Body of pancreas (tissue), 4 donors: ENCODE data around the gene CASTOR1. TPM values are rescaled to one million over a fixed set of nuclear protein-coding genes. Genes with fewer than 3 reads are reported as not detected.

Experiments
- ATAC-seq: fragments of 150-250 bp; one replicate; pipeline ENCODE4 v1.9.1; 2016
- DNase-seq, 4 donors: peaks; one replicate each; pipeline ENCODE4 v3.0.0-alpha.2; 2019
- H3K27ac ChIP-seq, 4 donors: fragments of 200-600 bp; sonication (generic); 1 replicate in 3 of 4; 2 replicates in 1 of 4; pipeline versions ENCODE4 v1.5.1 to v1.6.1; 2016 to 2019; ENCODE audit warnings: mild to moderate bottlenecking in 1 of 4, mixed read lengths in 1 of 4, moderate library complexity in 1 of 4
- H3K27me3 ChIP-seq, 2 donors: fragments of 200-600 bp; sonication (generic); one replicate each; pipeline ENCODE4 v1.6.0; 2016; ENCODE audit warnings: mild to moderate bottlenecking in 1 of 2
- H3K36me3 ChIP-seq, 2 donors: fragments of 200-600 bp; sonication (generic); replicated peaks in 1 of 2; 2 replicates each; pipeline ENCODE4 v1.5.1; 2016; ENCODE audit warnings: low read depth in 2 of 2; ENCODE audit not compliant: insufficient read depth in 1 of 2
- H3K4me1 ChIP-seq: fragments of 200-600 bp; sonication (generic); one replicate; pipeline ENCODE4 v1.6.0; 2016
- H3K4me3 ChIP-seq, 2 donors: fragments of 200-600 bp; sonication (generic); 1 replicate in 1 of 2; 2 replicates in 1 of 2; pipeline ENCODE4 v1.5.1; 2016 to 2019
- H3K9me3 ChIP-seq, 3 donors: fragments of 200-600 bp; sonication (generic); 1 replicate in 2 of 3; 2 replicates in 1 of 3; pipeline ENCODE4 v1.5.1; 2016
- POLR2A ChIP-seq, 3 donors: fragments of 450-650 bp; IDR thresholded peaks; one replicate each; pipeline ENCODE4 v1.6.1; 2016; ENCODE audit warnings: antibody characterized with exemption in 3 of 3, mild to moderate bottlenecking in 2 of 3
- WGBS, 2 donors: methylation state at CpG; one replicate each; pipeline ENCODE4 v1.1.5; 2017; 5-methylcytosine and 5-hydroxymethylcytosine counted together
- intact Hi-C: fragments of 100-400 bp; cut with DNase I; formaldehyde crosslinking; loops from one replicate; pipeline ENCODE4 v1.15.1; 2023
- total RNA-seq, 2 donors: library from RNA; depleted of rRNA; stranded (reverse); fragments of >200 nt; gene quantifications; one replicate each; pipeline ENCODE4 v1.1.0, GENCODE V29; 2016
- TF ChIP-seq, protein P1 (sequence below), 7 experiments: fragments of 450-650 bp in 4 of 7; fragments of 200-600 bp in 3 of 7; sonication (generic) in 3 of 7; IDR thresholded peaks; one replicate each; pipeline ENCODE4 v1.5.1; 2016 to 2019; ENCODE audit warnings: antibody characterized with exemption in 7 of 7

CASTOR1 gene
- total RNA-seq, 2 donors from 2014 or later: 4.2 to 21.4 TPM

GRCh38 chr22:30267382-30268302 is 21.7 kb downstream of the CASTOR1 start:
- Histone ChIP-seq H3K4me3 (no peak overlapping the region), H3K27ac (peak overlapping the region in 2 of 4 donors; percentile 25 to 62), H3K4me1 (peaks cover 5% of the 10 kb centered on the region), H3K27me3 (no peaks in the 10 kb centered on the region), H3K36me3 (no peaks in the 10 kb centered on the region), H3K9me3 (no peaks in the 10 kb centered on the region)
- intact Hi-C loops: no loop called here
- no peak for TF ChIP-seq POLR2A (IDR thresholded peaks at IDR 0.05)
- TF ChIP-seq, protein P1, sequence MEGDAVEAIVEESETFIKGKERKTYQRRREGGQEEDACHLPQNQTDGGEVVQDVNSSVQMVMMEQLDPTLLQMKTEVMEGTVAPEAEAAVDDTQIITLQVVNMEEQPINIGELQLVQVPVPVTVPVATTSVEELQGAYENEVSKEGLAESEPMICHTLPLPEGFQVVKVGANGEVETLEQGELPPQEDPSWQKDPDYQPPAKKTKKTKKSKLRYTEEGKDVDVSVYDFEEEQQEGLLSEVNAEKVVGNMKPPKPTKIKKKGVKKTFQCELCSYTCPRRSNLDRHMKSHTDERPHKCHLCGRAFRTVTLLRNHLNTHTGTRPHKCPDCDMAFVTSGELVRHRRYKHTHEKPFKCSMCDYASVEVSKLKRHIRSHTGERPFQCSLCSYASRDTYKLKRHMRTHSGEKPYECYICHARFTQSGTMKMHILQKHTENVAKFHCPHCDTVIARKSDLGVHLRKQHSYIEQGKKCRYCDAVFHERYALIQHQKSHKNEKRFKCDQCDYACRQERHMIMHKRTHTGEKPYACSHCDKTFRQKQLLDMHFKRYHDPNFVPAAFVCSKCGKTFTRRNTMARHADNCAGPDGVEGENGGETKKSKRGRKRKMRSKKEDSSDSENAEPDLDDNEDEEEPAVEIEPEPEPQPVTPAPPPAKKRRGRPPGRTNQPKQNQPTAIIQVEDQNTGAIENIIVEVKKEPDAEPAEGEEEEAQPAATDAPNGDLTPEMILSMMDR (IDR thresholded peaks at IDR 0.05): no peak
- ATAC-seq: no peak
- peak in 1 of 4 donors; percentile 41 for DNase-seq
- 68 to 95% methylated on average over 7 to 10 of the region's 14 CpGs for WGBS, 2 donors

DNA sequence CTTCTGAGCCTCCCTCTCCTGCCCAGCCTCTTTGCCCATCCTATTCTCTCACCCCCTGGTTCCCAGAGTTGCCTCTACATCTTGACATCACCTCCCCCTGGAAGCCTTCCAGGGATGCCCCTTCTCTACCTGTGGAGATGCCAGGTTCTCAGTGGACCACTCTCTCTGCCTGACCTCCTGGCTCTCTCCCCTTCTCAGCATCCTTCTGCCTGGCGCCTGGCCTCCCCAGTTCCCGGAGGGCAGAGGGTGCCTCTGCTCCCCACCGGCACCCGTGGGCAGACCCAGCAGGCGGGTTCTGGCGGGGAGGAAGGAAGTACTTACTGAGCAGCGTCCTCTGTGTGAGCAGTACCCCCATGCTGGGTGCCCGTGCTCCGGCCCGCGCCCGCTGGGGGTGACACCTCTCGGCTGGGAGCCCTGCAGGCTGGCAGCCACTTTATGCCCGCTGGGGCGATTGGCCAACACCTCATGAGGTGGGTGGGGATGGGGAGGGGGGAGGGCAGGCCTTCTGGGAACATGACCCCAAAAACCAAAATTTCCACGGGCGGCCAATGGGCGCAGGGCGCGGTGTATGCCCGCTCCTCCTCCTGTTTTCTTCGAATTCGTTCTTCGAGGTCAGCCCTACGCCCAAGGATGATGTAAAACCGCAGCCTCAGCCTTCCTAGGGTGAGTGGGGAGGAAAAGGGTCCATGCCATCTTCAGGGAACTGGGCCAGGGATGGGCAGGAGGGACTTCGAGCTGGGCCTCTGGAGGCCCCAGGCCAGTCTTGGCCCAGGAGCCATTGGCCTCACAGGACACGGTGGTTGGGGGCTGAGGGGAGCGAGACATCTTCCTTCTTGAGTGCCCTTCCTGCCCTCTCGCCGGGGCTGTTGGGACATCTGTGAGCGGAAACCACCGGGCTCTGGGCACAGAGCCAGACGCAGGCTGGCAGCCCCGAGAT is 22.6 kb downstream of the CASTOR1 start, which contains the start of gene OSM:
Gene OSM, minus strand, starts transcription at position 407 of the 937 bp plus-strand sequence. Its CDS starts 52 bp downstream, at position 355.
- Histone ChIP-seq H3K4me1 (peaks cover 5% of the 10 kb centered on the region), H3K36me3 (no peaks in the 10 kb centered on the region), H3K27me3 (no peaks in the 10 kb centered on the region), H3K4me3 (no peak within 1 kb of the TSS), H3K27ac (peak within 1 kb of the TSS in 2 of 4 donors; percentile 35 to 62), H3K9me3 (no peaks in the 10 kb centered on the region)
- intact Hi-C loops: no loop called here
- TF ChIP-seq POLR2A (IDR thresholded peaks at IDR 0.05): no peak
- TF ChIP-seq, protein P1 (IDR thresholded peaks at IDR 0.05): no peak
- DNase-seq (peak in 2 of 4 donors; percentile 38 to 73), ATAC-seq (no peak)
- WGBS, 2 donors: 59 to 81% methylated on average over 17 to 28 of the region's 35 CpGs

GRCh38 chr22:30265823-30266444 is 23.4 kb downstream of the CASTOR1 start:
- peaks cover 5% of the 10 kb centered on the region for H3K4me1 ChIP-seq
- H3K9me3 ChIP-seq: no peaks in the 10 kb centered on the region
- no peaks in the 10 kb centered on the region for H3K36me3 ChIP-seq
- WGBS, 2 donors: 67 to 71% methylated on average over 2 to 20 of the region's 24 CpGs
- peak in 2 of 3 donors; percentile 26 to 51 for TF ChIP-seq POLR2A (IDR thresholded peaks at IDR 0.05)
- TF ChIP-seq, protein P1 (IDR thresholded peaks at IDR 0.05): no peak
- H3K27me3 ChIP-seq: no peaks in the 10 kb centered on the region
- peak overlapping the region in 2 of 4 donors; percentile 35 to 62 for H3K27ac ChIP-seq
- DNase-seq: peak in 1 of 4 donors; percentile 69
- ATAC-seq: no peak
- H3K4me3 ChIP-seq: no peak overlapping the region
- intact Hi-C loops: no loop called here

- DNase-seq: no peak
- no peaks in the 10 kb centered on the region for H3K36me3 ChIP-seq
- ATAC-seq: no peak
- H3K4me1 ChIP-seq: peaks cover 5% of the 10 kb centered on the region
- H3K27ac ChIP-seq: no peak overlapping the region
- WGBS, 2 donors: 76% methylated on average over 8 of the region's 9 CpGs; no CpG with 5 or more reads in 1 of the 2 donors
- no peaks in the 10 kb centered on the region for H3K27me3 ChIP-seq
- intact Hi-C loops: no loop called here
- TF ChIP-seq, protein P1 (IDR thresholded peaks at IDR 0.05): no peak
- TF ChIP-seq POLR2A (IDR thresholded peaks at IDR 0.05): no peak
- no peaks in the 10 kb centered on the region for H3K9me3 ChIP-seq
- no peak overlapping the region for H3K4me3 ChIP-seq
Observed at GRCh38 chr22:30265131-30265720, 24.1 kb downstream of the CASTOR1 start.
